ENCODE results near the gene SIGLEC10. TPM values are rescaled to one million over a fixed set of nuclear protein-coding genes. Genes with fewer than 3 reads are reported as not detected.
"Not testable (repeated sequence)": the region's sequence is repeated elsewhere in the genome, so short reads cannot be mapped to it uniquely, and the experiment has no call there.

SIGLEC10 gene
- total RNA-seq, 1 donor from 2014 or later: not detected

GRCh38 chr19:51450730-51451307, 33.4 kb upstream of the SIGLEC10 start:
- Histone ChIP-seq H3K79me2 (ENCODE audit: insufficient read depth, low read length) (no peaks in the 10 kb centered on the region), H3K4me1 (ENCODE audit: insufficient read depth, low read length) (no peaks in the 10 kb centered on the region), H3K9me3 (ENCODE audit: insufficient read depth, low read depth, low read length) (no peaks in the 10 kb centered on the region), H3K36me3 (ENCODE audit: insufficient read depth, low read length) (no peaks in the 10 kb centered on the region), H3K27ac (ENCODE audit: low read depth, low read length) (no peak overlapping the region), H2AFZ (ENCODE audit: low read depth, low read length) (no peak overlapping the region), H3K27me3 (ENCODE audit: insufficient read depth, low read length) (no peaks in the 10 kb centered on the region), H3K4me2 (ENCODE audit: low read length) (no peak overlapping the region), H3K4me3 (ENCODE audit: insufficient read depth, low read depth, low read length) (no peak overlapping the region), H3K9ac (ENCODE audit: low read length) (no peak overlapping the region), H4K20me1 (ENCODE audit: insufficient read depth, low read length) (no peaks in the 10 kb centered on the region)
- no peak for TF ChIP-seq CTCF (IDR thresholded peaks at IDR 0.05; ENCODE audit: insufficient read depth, low read depth, low read length)
- TF ChIP-seq EZH2 (IDR thresholded peaks at IDR 0.05; ENCODE audit: insufficient read depth, low read length): no peak
- Mint-ChIP-seq H3K4me3 (ENCODE audit: unreplicated experiment) (no peak overlapping the region), H3K9me3 (ENCODE audit: unreplicated experiment) (peaks cover 22% of the 10 kb centered on the region), H3K4me1 (ENCODE audit: low read depth, unreplicated experiment) (no peaks in the 10 kb centered on the region), H3K27me3 (ENCODE audit: low read depth, unreplicated experiment) (peaks cover 11% of the 10 kb centered on the region), H3K27ac (ENCODE audit: unreplicated experiment) (no peak overlapping the region), H3K36me3 (ENCODE audit: low read depth, unreplicated experiment) (no peaks in the 10 kb centered on the region)
- DNase-seq (ENCODE audit: low read depth): no peak
- FAIRE-seq: no peak

- Histone ChIP-seq H3K36me3 (ENCODE audit: insufficient read depth, low read length) (no peaks in the 10 kb centered on the region), H3K4me1 (ENCODE audit: insufficient read depth, low read length) (no peaks in the 10 kb centered on the region), H3K4me2 (ENCODE audit: low read length) (no peak overlapping the region), H3K4me3 (ENCODE audit: insufficient read depth, low read depth, low read length) (no peak overlapping the region), H3K9ac (ENCODE audit: low read length) (no peak overlapping the region), H3K9me3 (ENCODE audit: insufficient read depth, low read depth, low read length) (no peaks in the 10 kb centered on the region), H3K27ac (ENCODE audit: low read depth, low read length) (no peak overlapping the region), H3K27me3 (ENCODE audit: insufficient read depth, low read length) (no peaks in the 10 kb centered on the region), H3K79me2 (ENCODE audit: insufficient read depth, low read length) (no peaks in the 10 kb centered on the region), H4K20me1 (ENCODE audit: insufficient read depth, low read length) (no peaks in the 10 kb centered on the region), H2AFZ (ENCODE audit: low read depth, low read length) (no peak overlapping the region)
- Mint-ChIP-seq H3K4me3 (ENCODE audit: unreplicated experiment) (no peak overlapping the region), H3K9me3 (ENCODE audit: unreplicated experiment) (peaks cover 18% of the 10 kb centered on the region), H3K4me1 (ENCODE audit: low read depth, unreplicated experiment) (no peaks in the 10 kb centered on the region), H3K27me3 (ENCODE audit: low read depth, unreplicated experiment) (peaks cover 14% of the 10 kb centered on the region), H3K27ac (ENCODE audit: unreplicated experiment) (no peak overlapping the region), H3K36me3 (ENCODE audit: low read depth, unreplicated experiment) (no peaks in the 10 kb centered on the region)
- FAIRE-seq (no peak), DNase-seq (ENCODE audit: low read depth) (no peak)
- TF ChIP-seq CTCF (IDR thresholded peaks at IDR 0.05; ENCODE audit: insufficient read depth, low read depth, low read length) (no peak), EZH2 (IDR thresholded peaks at IDR 0.05; ENCODE audit: insufficient read depth, low read length) (no peak)
Measured at GRCh38 chr19:51448411-51449016, 31.1 kb upstream of the SIGLEC10 start.

GRCh38 chr19:51448011-51448410, 30.6 kb upstream of the SIGLEC10 start:
- Histone ChIP-seq H3K27me3 (ENCODE audit: insufficient read depth, low read length) (no peaks in the 10 kb centered on the region), H3K79me2 (ENCODE audit: insufficient read depth, low read length) (no peaks in the 10 kb centered on the region), H3K9ac (ENCODE audit: low read length) (no peak overlapping the region), H3K36me3 (ENCODE audit: insufficient read depth, low read length) (no peaks in the 10 kb centered on the region), H3K4me2 (ENCODE audit: low read length) (no peak overlapping the region), H4K20me1 (ENCODE audit: insufficient read depth, low read length) (no peaks in the 10 kb centered on the region), H2AFZ (ENCODE audit: low read depth, low read length) (no peak overlapping the region), H3K4me3 (ENCODE audit: insufficient read depth, low read depth, low read length) (no peak overlapping the region), H3K9me3 (ENCODE audit: insufficient read depth, low read depth, low read length) (no peaks in the 10 kb centered on the region), H3K4me1 (ENCODE audit: insufficient read depth, low read length) (no peaks in the 10 kb centered on the region), H3K27ac (ENCODE audit: low read depth, low read length) (no peak overlapping the region)
- Mint-ChIP-seq H3K4me1 (ENCODE audit: low read depth, unreplicated experiment) (no peaks in the 10 kb centered on the region), H3K27me3 (ENCODE audit: low read depth, unreplicated experiment) (peaks cover 17% of the 10 kb centered on the region), H3K9me3 (ENCODE audit: unreplicated experiment) (peaks cover 18% of the 10 kb centered on the region), H3K36me3 (ENCODE audit: low read depth, unreplicated experiment) (no peaks in the 10 kb centered on the region), H3K4me3 (ENCODE audit: unreplicated experiment) (no peak overlapping the region), H3K27ac (ENCODE audit: unreplicated experiment) (no peak overlapping the region)
- DNase-seq (ENCODE audit: low read depth) (no peak), FAIRE-seq (no peak)
- no peak for TF ChIP-seq CTCF (IDR thresholded peaks at IDR 0.05; ENCODE audit: insufficient read depth, low read depth, low read length)
- TF ChIP-seq EZH2 (IDR thresholded peaks at IDR 0.05; ENCODE audit: insufficient read depth, low read length): no peak

- H3K4me2 ChIP-seq (ENCODE audit: low read length); H3K27me3 ChIP-seq (ENCODE audit: insufficient read depth, low read length); H3K4me1 Mint-ChIP-seq (ENCODE audit: low read depth, unreplicated experiment); H3K27ac ChIP-seq (ENCODE audit: low read depth, low read length); H3K4me1 ChIP-seq (ENCODE audit: insufficient read depth, low read length); H3K79me2 ChIP-seq (ENCODE audit: insufficient read depth, low read length); H3K4me3 ChIP-seq (ENCODE audit: insufficient read depth, low read depth, low read length); DNase-seq (ENCODE audit: low read depth); H3K9me3 ChIP-seq (ENCODE audit: insufficient read depth, low read depth, low read length); H2AFZ ChIP-seq (ENCODE audit: low read depth, low read length); H3K36me3 ChIP-seq (ENCODE audit: insufficient read depth, low read length); H3K9ac ChIP-seq (ENCODE audit: low read length); H4K20me1 ChIP-seq (ENCODE audit: insufficient read depth, low read length); FAIRE-seq; H3K27ac Mint-ChIP-seq (ENCODE audit: unreplicated experiment); H3K4me3 Mint-ChIP-seq (ENCODE audit: unreplicated experiment); H3K36me3 Mint-ChIP-seq (ENCODE audit: low read depth, unreplicated experiment): not testable (repeated sequence)
- Mint-ChIP-seq H3K27me3 (ENCODE audit: low read depth, unreplicated experiment) (peaks cover 19% of the 10 kb centered on the region), H3K9me3 (ENCODE audit: unreplicated experiment) (peaks cover 18% of the 10 kb centered on the region)
Measured at GRCh38 chr19:51447510-51447909, 30.1 kb upstream of the SIGLEC10 start.

Measured in astrocyte (in vitro differentiated cells and primary cell).